DMS153 (cell line): ENCODE results near the gene RCOR1.

Source experiments
- DNase-seq: peaks from one replicate; lab custom pipeline; 2025; lab: John Stamatoyannopoulos, UW

RCOR1 gene

GRCh38 chr14:102723650-102724049 lies 131.2 kb downstream of the RCOR1 start:
- no peak for DNase-seq

- peak; percentile 3 for DNase-seq
Measured at GRCh38 chr14:102726191-102726949, 133.9 kb downstream of the RCOR1 start.

- no peak for DNase-seq
Measured at GRCh38 chr14:102727336-102728095, 135.1 kb downstream of the RCOR1 start.

GRCh38 chr14:102728501-102728900 lies 136.1 kb downstream of the RCOR1 start:
- DNase-seq, result no peak

- DNase-seq, result no peak
Measured at GRCh38 chr14:102729268-102729667, 136.8 kb downstream of the RCOR1 start.

- no peak for DNase-seq
Measured at GRCh38 chr14:102729825-102730224, 137.4 kb downstream of the RCOR1 start.

- no peak for DNase-seq
Measured at GRCh38 chr14:102731101-102731870, 138.8 kb downstream of the RCOR1 start.

- DNase-seq, result no peak
Measured at GRCh38 chr14:102731871-102732800, 139.7 kb downstream of the RCOR1 start.

- DNase-seq, result no peak
Measured at GRCh38 chr14:102732924-102733323, 140.5 kb downstream of the RCOR1 start.

GRCh38 chr14:102733326-102733725 lies 140.9 kb downstream of the RCOR1 start:
- no peak for DNase-seq

GRCh38 chr14:102734436-102734835 lies 142.0 kb downstream of the RCOR1 start:
- no peak for DNase-seq

- no peak for DNase-seq
Measured at GRCh38 chr14:102736956-102737355, 144.5 kb downstream of the RCOR1 start.

- DNase-seq, result no peak
Measured at GRCh38 chr14:102737402-102738372, 145.2 kb downstream of the RCOR1 start.

GRCh38 chr14:102738373-102739189 lies 146.1 kb downstream of the RCOR1 start:
- no peak for DNase-seq

GRCh38 chr14:102739190-102739469 lies 146.7 kb downstream of the RCOR1 start:
- no peak for DNase-seq

- DNase-seq, result no peak
Measured at GRCh38 chr14:102746634-102747438, 154.4 kb downstream of the RCOR1 start.

GRCh38 chr14:102748806-102749205 lies 156.4 kb downstream of the RCOR1 start:
- DNase-seq, result no peak

- DNase-seq, result peak; percentile 39
Measured at GRCh38 chr14:102749393-102750305, 157.2 kb downstream of the RCOR1 start.
